ENCODE results near the gene SOX11.

DNA sequence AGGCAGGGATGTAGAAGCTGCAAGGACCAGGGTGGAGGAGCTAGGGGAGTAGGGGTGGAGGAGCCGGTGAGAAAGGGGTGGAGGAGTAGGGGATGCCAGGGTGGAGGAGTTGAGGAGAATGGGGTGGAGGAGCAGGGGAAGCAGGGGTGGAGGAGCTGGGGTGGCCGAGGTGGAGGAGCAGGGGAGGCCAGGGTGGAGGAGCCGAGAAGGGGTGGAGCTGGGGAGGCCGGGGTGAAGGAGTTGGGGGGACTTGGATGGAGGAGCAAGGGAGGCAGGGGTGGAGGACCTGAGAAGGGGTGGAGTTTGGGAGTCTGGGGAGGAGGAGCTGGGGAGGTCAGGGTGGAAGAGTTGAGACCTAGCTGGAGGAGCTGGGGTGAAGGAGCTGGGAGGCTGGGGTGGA, 13.3 kb downstream of the SOX11 start:
- TF ChIP-seq POLR2A (IDR thresholded peaks at IDR 0.05), result no peak
- TF ChIP-seq, protein P1, sequence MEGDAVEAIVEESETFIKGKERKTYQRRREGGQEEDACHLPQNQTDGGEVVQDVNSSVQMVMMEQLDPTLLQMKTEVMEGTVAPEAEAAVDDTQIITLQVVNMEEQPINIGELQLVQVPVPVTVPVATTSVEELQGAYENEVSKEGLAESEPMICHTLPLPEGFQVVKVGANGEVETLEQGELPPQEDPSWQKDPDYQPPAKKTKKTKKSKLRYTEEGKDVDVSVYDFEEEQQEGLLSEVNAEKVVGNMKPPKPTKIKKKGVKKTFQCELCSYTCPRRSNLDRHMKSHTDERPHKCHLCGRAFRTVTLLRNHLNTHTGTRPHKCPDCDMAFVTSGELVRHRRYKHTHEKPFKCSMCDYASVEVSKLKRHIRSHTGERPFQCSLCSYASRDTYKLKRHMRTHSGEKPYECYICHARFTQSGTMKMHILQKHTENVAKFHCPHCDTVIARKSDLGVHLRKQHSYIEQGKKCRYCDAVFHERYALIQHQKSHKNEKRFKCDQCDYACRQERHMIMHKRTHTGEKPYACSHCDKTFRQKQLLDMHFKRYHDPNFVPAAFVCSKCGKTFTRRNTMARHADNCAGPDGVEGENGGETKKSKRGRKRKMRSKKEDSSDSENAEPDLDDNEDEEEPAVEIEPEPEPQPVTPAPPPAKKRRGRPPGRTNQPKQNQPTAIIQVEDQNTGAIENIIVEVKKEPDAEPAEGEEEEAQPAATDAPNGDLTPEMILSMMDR (IDR thresholded peaks at IDR 0.05), result no peak
- TF ChIP-seq POLR2AphosphoS5 (IDR thresholded peaks at IDR 0.05; ENCODE audit: insufficient read depth in 1 of 2, low read depth in 1 of 2), result no peak

All from vagina (tissue), 2 donors.